HG03103 (cell line): ENCODE data around the gene SF3A2.

Source experiments
- ATAC-seq: cut with Tn5 transposase; IDR thresholded peaks from one replicate; pipeline ENCODE4 v1.9.1; 2021; ENCODE audit warnings: low read depth; ENCODE audit not compliant: unreplicated experiment

SF3A2 gene

DNA sequence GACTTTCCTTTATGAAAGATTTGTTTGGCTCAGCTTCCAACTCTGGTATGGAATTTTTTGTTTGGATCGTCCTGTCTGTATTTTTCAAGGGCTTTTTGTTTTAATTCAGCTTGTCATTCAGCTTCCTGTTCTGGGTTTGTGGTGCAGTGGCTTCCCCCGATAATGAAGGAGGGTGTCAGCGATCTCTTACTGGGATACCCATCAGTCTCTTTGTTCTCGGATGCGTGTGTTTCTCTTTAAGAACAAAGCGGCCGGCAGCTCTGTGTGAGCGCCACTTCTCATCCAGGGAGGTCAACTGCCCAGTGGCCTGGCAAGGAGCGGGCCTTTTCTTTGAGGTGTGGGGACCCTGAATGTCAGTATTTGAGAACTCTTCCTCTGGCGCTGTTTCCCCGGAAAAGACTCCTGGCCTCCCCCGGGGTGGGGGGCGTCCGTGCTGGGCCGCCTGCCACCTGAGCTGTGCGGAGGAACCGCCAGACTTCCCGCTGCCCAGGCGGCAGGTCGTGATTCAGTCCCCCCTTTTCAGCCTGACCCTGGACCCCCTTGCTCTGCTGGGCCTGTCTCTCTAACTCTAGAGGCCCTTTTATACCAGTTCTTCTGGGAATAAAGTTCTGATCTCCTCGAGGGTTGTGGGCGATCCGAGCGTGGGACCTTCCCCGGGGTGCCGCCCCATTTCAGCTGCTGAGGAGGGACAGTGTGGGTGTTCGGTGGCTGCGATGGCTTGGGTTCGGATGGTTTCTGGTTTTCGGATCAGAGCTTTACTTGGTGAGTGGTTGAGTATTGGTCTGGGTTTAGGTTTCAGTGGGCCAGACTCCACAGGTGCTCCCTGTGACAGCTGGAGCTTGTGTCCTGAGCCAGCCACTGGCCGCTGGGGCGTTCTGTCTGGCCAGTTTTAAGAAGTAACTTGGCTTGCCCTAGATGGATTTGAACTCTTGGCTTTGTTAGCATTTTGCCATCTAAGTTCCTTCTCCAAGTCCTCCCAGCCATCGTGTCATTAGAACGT is 3.4 kb downstream of the SF3A2 start:
- ATAC-seq: no peak

DNA sequence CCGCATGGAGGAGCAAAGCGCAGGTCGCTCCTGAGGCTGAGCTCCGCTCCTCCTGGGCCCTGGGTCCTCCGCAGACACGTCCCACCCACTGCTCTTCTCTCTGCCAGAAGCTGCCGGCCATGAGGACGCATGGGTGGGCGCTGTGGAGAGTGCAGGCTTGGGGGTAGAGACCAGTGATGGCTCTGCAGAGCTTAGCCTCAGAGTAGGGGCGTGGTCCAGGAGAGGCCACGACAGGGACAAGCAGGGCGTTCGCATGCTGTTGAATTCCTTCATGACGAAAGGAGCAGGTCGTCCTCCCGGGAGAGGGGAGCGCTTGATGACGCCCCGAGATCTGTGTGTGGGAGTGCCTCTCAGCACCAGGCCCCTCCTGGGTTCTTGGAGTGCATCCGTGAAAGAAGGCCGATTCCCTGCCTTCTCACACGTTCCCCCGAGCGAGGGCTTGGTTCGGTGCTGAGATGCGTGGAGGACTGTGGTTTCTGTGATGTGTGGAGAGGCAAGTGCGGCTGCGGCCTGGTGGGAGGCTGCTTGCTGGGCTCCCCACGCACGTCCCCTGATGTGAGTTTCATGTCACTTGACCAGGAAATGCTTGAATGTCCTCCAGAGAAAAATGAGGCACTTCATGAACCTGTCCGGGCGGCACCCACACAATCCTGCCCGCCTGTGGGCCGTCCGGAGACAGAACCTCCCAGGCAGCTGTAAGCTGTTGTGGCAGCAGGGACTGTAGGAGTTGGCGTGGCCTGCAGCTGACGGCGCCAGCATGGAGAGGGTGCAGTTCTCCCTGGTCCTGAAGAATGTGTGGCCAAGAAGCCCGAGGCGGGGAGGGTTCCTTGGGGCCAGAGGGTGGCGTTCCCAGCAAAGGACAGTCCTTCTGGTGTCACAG is 4.5 kb downstream of the SF3A2 start:
- no peak for ATAC-seq

DNA sequence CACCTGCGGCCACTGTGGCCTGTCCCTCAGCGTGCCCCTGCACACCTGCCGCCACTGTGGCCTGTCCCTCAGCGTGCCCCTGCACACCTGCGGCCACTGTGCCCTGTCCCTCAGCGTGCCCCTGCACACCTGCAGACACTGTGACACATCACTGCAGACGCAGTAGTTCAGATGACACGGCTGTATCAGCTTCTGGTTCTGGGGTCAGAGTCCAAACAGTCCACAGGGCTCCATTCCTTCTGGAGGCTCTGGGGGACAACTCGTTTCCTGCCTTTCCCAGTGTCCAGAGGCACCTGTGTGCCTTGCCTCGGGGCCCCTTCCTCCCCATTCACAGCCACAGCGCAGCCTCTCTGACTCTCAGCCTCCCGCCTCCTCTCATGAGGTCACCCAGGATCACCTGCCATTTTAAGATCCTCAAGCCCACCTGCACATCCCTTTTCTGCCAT is 5.5 kb downstream of the SF3A2 start:
- no peak for ATAC-seq

DNA sequence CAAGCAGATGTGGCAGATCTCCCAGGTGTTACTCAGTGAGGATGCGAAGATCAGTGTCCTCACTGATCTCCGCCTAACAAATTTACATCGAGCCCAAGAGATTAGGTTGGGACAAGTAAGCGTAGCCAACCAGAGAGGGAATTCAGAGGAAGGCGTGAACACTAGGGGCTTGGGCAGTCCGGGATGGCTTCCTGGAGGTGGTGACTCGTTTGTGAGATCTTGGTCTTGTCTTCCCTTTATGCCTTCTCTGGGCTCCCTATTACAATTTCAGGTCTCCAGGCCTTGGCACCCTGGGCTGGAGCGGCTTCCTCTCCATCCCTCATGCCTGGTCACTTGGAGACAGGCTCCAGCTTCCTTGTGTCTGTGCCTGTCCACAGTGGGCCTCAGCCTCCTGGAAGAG is 6.2 kb downstream of the SF3A2 start:
- ATAC-seq: no peak

DNA sequence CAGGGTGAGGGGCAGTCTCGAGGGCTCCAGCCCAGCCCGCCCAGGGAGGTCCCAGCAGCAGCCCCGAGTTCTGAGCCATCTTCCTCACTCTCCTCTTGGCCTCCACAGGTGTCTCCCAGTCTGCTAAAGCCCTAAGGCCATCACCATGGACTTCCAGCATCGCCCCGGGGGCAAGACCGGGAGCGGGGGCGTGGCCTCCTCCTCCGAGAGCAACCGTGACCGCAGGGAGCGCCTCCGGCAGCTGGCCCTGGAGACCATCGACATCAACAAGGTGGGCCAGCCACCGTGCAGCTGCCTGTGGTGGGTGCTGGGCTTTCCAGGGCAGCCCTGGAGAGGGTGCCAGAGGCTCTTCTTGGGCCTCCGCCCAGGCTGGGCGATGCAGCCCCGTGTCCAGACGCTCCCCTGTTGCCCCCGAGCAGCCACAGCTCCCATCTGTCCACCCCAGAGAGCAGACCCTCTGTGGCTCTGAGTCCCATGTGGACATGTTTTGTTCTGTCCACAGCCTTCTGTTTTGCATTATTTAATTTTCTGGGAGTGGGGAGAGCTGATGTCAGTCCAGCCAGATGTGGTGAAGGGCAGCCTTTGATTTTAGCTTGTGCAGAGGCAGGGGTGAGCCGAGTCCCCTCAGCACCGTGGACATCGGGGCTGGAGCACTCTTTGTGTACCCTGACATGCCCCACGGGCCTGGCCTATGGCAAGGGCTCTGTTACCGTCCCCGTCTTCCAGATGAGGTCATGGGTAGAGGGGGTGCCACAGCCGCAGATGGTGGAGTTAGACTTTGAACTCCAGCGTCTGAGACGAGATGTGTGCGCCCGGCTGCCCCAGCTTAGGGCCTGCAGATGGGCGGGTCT is 6.9 kb downstream of the SF3A2 start:
- no peak for ATAC-seq

DNA sequence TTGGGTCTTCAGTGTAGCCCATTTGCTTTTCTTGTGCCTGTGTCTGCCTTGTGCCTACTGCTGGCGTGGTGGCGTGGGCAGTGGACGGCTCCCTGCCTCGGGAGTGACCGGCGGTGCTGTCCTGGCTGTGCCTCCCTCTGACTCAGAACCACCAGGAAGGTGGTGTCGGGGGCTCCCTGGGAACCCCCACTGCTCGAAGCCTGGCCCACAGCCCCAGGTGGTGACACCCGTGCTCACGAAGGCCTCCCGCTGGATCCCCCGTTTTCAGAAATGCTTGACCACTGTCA is 7.4 kb downstream of the SF3A2 start:
- ATAC-seq: no peak

DNA sequence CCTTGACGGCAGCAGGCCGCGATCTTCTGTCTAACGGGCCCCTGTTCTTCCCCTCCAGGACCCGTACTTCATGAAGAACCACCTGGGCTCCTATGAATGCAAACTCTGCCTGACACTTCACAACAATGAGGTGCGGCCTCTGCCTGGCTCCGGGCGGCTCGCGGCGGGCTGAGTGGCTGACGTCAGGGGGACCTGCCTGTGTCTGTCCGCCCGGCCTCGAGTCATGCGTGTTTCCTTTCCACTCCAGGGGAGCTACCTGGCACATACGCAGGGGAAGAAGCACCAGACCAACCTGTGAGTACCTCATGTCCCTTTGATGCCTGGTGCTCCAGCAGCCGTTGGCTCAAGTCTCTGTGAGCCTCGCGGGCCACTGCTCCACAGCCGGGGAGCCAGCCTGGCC is 7.9 kb downstream of the SF3A2 start:
- no peak for ATAC-seq

DNA sequence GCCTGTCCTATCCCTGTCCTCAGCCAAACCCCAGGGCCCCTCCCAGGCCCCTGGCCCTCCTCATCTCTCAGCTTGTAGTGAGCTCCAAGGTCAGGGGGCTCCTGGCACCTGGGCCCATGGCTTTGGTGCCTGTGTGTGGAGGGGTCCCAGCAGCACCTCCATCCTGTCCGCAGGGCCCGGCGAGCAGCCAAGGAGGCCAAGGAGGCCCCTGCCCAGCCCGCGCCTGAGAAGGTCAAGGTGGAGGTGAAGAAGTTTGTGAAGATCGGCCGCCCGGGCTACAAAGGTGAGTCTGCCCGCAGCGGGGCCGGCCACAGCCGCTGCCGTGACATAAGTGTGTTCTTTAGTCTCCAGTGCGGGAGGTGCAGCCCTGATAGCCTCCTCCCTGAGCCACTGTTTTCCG is 8.6 kb downstream of the SF3A2 start:
- ATAC-seq: no peak

DNA sequence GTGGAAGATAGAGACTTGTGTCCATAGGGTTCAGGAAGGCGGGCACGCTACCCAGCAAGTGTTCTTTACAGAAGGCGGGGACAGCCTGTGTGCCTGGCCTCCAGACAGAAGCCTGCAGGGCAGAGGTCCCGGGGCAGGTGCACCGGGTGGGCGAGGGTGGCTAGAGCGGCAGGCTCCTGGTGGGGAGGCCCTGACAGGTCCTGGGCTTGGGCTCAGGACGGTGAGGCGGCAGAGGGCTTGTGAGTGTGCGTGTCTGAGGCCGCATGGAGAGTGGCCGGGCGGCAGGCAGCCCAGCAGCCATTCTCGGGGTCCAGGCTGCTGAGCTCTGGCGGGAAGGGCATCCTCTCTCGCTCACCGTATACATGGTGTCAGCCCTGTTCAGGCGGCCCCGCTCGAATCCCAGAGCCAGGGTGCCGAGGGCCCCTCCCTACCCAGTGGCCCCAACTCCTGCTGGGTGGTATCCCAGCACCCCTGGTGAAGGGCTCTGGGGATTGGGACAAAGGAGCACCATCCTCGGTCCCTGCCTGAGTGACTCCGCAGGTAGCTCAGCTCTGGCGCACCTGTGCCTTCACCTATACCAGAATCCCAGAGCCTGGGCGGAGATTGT is 9.5 kb downstream of the SF3A2 start:
- no peak for ATAC-seq

DNA sequence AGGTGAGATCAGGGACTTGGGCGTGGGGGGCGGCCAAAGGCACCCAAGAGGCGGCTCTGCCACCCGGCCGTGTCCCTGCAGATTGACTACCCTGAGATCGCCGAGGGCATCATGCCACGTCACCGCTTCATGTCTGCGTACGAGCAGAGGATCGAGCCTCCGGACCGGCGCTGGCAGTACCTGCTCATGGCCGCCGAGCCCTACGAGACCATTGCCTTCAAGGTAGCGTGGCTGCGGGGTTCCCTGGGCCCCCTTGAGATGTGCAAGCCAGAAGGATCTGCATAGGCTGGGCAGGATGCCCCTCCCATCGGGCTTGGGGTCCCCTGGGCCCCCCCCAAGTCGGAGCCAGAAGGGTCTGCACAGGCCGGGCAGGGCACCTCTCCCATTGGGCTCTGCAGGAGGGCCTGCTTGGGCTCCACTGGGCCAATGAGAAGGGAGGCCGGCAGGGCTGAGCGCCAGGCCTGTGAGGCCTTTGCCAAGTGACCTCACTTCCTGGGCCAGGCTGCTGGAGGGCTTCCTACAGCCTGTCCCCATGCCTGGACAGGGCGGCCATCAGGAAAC is 10.3 kb downstream of the SF3A2 start:
- no peak for ATAC-seq

DNA sequence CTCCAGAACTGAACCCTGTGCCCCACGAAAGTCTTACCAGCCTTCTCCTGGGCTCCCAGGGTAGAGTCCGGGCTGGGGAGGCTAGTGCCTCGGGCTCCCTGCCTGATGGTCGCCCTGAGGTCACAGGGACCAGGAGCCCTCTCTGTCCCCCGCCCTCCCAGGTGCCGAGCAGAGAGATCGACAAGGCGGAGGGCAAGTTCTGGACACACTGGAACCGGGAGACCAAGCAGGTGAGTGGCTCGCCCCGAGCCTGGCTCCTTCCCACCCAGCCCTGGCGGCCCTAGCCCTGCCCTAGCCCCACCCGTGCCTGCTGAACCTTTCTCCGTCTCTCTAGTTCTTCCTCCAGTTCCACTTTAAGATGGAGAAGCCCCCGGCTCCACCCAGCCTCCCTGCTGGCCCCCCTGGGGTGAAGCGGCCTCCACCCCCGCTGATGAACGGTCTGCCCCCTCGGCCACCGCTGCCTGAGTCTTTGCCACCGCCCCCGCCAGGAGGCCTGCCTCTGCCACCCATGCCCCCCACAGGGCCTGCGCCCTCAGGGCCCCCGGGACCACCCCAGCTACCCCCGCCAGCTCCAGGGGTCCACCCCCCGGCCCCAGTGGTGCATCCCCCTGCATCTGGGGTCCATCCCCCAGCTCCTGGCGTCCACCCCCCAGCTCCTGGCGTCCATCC is 10.9 kb downstream of the SF3A2 start:
- ATAC-seq: no peak

DNA sequence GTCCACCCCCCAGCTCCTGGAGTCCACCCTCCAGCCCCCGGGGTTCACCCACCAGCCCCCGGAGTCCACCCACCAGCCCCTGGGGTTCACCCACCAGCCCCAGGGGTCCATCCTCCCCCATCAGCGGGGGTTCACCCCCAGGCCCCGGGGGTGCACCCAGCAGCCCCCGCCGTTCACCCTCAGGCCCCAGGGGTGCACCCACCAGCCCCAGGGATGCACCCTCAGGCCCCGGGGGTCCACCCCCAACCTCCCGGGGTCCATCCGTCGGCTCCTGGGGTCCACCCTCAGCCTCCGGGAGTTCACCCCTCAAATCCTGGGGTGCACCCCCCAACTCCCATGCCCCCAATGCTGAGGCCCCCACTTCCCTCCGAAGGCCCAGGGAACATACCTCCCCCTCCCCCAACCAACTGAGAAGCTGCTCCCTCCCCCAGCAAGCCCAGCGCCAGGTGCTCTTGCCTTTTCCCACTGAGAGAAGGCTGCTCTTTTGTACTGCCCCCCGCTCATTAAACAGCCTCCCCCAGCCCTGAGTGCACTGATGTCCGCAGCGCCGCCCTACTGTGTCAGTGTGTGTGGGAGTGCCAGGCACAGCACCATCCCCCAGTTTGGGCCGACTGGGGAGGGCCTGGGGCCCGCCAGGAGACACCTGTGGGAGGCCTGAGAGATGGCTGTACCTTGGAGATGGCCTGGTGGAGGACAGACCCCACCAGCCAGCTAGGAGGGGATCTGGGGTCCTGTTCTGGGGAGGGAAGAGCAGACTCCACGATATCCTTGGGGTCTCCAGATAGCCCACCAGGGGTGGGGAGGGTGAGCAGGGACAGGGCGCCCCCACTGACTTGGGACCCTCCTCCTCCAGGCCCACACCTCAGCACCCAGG is 11.7 kb downstream of the SF3A2 start:
- no peak for ATAC-seq

DNA sequence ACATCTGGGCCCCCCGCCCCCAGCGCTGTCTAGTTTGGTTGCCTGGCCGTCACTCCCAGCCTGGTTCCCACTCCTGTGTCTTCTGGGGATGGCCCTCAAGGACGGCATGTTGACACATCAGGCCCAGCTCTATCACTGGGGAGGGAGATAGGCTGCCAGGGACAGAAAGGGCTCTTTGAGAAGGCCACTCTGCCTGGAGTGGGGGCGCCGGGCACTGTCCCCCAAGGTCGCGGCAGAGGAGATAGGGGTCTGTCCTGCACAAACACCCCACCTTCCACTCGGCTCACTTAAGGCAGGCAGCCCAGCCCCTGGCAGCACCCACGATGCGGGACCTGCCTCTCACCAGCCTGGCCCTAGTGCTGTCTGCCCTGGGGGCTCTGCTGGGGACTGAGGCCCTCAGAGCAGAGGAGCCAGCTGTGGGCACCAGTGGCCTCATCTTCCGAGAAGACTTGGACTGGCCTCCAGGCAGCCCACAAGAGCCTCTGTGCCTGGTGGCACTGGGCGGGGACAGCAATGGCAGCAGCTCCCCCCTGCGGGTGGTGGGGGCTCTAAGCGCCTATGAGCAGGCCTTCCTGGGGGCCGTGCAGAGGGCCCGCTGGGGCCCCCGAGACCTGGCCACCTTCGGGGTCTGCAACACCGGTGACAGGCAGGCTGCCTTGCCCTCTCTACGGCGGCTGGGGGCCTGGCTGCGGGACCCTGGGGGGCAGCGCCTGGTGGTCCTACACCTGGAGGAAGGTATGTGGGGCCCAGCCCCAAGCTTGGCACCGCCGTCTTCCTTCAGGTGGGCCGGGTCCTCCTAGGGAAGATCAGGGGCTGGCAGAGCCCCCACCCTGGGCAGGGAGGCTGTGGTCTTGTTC is 12.6 kb downstream of the SF3A2 start, which contains the start of gene AMH:
AMH (plus strand) TSS at position 314 of the 857 bp plus-strand sequence; CDS start at position 324, 10 bp downstream.
- ATAC-seq: no peak

DNA sequence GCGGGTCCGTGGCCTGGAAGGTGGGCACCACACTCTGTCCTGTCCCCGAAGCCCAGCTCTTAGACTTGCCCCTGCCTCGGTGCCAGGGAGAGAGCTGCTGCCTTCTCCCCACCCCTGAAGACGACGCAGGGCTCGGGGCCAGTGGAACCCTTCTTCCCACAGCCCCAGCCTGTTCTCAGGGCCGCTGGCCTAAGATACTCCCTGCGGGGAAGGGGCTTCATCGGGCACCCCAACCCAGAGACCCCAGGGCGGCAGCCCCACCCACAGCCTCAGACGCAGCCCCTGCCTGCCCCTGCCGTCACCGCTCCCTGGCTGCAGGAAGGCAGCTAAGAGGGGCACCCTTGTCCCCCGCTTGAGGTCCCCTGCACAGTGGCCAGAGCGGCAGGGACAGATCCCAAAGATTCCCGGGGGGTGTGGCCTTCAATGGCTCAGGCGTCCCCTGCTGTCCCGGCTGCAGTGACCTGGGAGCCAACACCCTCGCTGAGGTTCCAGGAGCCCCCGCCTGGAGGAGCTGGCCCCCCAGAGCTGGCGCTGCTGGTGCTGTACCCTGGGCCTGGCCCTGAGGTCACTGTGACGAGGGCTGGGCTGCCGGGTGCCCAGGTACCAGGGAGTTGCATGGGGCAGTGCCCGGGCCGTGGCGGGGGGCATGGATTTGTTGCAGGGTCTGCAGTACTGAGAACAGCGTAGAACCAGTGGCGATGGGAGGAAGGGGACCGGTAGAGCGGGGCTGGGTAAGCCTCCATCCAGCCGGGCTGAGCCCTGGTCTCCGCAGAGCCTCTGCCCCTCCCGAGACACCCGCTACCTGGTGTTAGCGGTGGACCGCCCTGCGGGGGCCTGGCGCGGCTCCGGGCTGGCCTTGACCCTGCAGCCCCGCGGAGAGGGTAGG is 13.5 kb downstream of the SF3A2 start:
- ATAC-seq: no peak

DNA sequence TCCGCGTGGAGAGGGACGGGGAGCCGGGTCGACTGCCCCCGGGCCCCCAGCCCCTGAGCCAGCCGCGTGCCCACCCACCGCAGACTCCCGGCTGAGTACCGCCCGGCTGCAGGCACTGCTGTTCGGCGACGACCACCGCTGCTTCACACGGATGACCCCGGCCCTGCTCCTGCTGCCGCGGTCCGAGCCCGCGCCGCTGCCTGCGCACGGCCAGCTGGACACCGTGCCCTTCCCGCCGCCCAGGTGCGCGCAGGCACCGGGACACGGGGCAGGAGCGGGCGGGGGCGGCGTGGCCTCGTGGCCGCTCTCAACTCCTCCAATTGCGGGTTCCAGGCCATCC is 14.1 kb downstream of the SF3A2 start:
- ATAC-seq: no peak
